ENCODE measurements around the gene PPOX.

GRCh38 chr1:161206411-161207140 lies 40.4 kb downstream of the PPOX start:
- TF ChIP-seq GATA1 (IDR thresholded peaks at IDR 0.05; ENCODE audit: low read depth, low read length), result no peak
- TF ChIP-seq POLR2A (IDR thresholded peaks at IDR 0.05; ENCODE audit: low read length), result no peak

Data from erythroblast (primary cell).